HG03196 (cell line): ENCODE data around the gene SLC6A9.
A peak's percentile ranks its signal among the peaks of the same experiment; 100 is the strongest.

Source experiments
- ATAC-seq: cut with Tn5 transposase; IDR thresholded peaks from one replicate; pipeline ENCODE4 v1.9.1; 2021; ENCODE audit not compliant: unreplicated experiment

SLC6A9 gene

DNA sequence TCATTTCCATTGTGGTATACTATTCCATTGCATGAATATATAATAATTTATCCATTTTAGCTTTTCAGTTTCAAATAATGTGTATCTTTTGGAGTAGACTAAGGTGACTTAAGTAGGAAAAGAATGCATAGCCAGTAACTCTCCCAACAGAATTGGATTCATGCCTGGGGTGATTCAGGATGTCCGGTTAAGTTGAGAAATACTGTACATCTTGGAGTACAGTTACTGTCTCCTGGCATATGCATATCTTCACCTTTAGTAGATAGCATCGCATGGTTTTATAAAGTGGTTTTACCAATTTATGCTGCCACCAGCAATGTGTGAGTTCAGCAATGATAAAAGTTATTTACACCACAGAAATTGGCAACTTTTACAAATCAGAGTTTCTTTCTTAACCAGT lies 18.6 kb upstream of the SLC6A9 start:
- no peak for ATAC-seq

DNA sequence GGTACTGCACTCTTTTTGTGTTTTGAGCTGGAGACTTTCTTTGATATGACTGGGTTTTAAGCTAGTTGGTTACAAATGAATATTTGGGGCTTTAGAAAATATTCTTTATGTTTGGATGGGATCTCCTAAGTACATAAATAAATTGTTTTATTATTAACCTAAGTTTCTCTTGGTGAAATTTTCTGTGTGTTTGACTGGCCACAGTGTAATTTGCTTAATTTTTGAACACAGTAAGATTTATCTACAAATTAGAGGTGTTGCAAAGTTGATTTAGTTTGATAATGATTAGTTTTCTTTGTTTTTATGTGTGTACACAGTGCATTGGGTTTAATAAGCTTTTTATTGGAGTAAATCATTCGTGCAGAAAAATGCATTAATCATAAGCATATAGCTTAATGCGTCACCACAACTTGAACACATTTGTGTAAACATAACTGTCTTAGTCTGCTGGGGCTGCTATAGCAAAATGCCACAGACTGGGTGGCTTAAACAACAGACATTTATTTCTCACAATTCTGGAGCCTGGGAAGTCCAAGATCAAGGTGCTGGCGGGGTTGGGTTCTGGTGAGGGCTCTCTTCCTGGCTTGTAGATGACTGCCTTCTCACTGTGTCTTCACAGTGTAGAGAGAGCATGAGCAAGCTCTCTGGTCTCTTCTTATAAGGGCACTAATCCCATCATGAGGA lies 17.4 kb upstream of the SLC6A9 start:
- no peak for ATAC-seq

DNA sequence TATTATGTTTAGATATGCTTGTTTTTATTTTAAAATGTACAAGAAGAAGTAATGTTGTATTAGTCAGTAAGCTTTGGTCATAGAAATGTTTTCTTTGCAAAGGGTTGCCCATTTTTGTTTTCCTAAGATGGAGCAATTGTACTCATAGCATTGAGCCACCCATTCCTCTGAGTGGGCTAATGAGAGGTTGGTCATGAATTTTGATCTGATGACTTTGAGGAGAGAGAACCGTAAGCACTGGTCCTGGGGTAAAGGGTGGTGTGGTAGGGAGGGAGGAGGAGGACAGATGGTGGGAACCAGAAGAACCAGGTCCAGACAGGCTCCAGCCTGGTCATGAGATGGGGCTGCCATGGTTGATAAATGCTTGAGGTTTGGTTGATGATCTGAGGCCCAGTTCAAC lies 15.9 kb upstream of the SLC6A9 start:
- ATAC-seq: no peak

DNA sequence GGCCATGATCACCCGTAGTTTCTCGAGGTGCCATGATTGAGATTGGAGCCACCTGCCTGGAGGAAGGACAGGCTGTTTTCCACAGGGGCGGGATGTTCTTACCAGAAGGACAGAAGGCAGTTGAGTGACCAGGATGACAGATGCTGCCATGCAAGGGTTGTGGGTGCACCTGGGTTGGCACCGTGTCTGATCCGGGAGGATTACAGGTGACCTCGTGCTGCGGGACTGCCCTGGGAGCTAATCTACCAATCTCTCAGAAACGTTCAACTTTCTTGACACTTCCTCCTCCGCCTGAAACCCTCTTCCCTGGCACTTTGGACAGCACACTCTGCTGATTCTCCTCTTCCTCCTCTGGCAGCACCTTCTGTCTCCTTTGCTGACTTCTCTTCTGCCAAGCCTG lies 13.8 kb upstream of the SLC6A9 start:
- ATAC-seq: no peak

DNA sequence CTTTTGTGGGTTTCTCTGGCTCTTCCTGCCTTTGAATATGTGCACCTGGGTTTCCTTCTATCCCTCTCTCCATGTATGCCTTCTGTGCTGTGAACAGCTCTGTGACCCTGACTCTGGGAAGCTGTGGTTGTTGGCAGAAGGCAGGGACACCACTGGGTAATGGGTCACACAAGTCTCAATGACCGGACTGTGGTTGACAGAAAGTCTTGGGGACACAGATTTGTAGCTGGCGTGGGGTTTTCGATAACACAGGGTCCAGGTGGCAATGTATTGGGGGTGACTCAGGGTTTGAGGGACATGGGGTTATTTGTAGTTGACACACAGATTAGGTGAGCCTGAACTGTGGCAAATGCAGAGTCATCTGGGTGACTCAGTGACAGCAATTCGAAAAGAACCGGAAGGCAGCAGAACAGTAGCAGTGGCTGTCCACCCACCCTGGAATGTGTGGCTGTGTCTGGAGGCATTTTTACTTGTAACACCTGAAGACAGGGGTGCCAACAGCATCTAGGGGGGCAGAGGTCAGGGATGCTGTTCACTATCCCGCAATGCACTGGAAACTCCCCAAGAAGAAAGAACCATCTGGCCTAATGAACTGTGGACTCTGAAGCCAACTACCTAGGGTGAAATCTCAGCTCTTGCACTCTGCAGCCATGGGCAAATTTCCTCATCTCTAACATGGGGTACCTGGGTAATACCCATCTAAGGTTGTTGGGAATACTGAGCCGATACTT lies 13.0 kb upstream of the SLC6A9 start:
- ATAC-seq: no peak

DNA sequence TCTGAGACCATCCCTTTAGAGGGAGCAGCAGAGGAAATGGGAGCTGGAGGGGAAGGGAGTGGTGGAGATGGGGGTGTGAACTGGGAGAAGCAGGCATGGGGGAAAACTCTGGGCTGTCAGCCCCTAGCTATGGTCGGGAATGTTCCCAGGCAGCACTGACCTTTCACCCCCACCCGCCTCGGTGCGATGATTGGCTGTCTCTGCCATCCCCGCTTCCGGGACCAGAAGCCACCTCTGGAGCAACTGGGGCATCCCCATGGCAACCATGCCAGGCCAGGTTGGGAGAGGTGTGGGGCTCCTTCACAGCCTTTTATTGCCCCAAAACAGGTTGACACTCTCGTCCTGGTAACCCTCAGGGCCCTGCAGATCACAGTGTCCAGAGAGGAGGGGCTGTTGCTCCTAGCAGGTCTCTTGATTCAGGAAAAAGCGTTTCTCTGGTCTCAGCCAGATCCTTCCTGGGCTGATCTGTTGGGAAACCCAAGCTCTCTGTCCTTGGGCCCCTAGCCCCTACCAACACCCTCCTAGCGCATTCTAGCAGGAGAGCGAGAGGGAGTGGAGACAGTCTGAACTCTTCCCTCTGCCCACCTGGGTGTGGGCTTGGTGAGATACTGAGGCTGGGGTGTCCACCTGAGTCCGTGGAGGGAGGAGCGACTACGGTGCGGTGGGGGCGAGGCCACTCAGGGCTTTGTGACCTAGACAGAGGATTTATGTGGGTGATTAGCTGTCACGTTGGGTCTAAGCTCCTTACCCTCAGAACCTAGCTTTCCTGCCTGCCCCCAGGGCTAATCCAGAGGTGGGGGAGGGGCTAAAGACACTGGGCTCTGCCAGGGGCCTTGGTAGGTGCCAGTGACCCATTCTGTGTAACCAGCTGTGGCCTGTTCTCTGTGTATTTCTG lies 12.2 kb upstream of the SLC6A9 start:
- ATAC-seq: no peak

DNA sequence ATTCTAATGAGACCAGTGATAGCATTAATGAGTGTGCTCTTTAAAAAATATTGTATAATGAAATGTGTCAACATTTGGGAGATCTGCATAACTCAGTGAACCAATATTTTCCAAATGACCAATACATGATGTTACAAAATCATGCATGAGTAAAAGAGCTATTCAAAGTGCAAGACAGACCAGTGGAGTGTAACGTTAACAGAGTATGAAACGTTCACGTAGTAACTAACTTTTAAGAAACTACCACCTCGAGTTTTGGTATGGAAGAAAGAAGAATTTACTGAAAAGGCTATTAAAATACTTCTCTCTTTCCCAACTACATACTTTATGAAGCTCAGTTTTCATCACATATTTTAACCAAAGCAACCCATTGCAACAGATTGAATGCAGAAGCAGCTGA lies 9.6 kb upstream of the SLC6A9 start:
- no peak for ATAC-seq

DNA sequence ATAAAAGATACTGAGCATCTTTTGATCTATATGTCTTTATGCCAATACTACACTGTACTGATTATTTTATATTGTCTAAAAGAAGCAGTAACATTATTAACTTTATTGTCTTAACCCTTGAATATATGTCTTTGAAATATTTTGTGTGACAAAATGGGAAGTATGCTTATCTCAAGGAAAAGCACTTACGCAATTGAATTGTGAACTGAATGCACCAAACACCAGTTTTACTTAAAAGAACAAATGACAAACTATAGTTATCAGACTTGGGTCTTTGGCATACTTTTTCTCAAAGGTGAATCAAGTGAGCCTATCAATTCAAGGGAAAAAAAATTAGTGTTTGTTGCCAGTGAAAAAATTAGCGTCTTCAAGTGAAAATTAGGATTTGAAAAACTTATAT lies 9.2 kb upstream of the SLC6A9 start:
- ATAC-seq: no peak

DNA sequence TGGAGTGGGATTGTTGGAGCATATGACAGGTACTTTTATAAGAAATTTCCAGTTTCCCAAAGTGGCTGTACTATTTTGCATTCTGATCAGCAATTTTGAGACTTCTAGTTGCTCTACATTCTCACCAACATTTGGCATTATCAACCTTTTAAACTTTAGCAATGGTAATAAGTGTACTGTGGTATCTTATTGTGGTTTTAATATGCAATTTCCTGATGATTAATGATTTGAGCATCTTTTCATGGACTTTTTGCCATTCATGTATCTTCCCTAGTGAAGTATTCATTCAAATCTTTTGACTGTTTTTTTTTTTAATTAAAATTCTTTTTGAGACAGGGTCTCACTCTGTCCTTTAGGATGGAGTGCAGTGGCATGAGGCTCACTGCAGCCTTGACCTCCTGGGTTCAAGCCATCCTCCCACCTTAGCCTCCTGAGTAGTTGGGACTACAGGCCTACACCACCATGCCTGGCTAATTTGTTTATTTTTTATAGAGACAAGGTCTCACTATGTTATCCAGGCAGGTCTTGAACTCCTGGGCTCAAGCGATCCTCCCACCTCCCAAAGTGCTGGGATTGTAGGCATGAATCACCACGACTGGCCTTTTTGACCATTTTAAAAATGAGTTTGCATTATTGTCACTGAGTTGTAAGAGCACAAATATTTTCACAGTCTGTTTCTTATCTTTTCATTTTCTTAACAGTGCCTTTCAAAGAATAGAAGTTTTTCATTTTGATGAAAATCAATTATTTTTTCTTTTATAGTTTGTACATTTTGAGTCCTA lies 7.8 kb upstream of the SLC6A9 start:
- no peak for ATAC-seq

DNA sequence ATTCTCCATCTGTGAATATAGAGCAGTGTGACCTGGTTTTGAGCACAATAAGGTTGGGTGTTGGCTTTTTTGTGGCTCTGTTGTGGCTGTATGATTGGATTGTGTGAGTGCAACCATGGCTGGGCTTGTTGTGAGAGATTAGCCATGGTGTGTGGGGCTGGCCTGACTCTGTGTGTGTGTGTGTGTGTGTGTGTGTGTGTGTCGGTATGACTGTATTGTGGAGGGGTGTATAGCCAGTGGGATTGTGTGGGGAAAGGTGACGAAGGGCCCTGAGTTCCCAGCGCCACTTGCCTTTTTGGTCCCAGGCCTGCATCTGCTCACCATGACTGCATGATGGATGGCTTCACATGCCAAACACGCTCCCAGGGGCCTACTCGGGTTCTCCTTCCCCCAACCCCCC lies 5.9 kb upstream of the SLC6A9 start:
- no peak for ATAC-seq

DNA sequence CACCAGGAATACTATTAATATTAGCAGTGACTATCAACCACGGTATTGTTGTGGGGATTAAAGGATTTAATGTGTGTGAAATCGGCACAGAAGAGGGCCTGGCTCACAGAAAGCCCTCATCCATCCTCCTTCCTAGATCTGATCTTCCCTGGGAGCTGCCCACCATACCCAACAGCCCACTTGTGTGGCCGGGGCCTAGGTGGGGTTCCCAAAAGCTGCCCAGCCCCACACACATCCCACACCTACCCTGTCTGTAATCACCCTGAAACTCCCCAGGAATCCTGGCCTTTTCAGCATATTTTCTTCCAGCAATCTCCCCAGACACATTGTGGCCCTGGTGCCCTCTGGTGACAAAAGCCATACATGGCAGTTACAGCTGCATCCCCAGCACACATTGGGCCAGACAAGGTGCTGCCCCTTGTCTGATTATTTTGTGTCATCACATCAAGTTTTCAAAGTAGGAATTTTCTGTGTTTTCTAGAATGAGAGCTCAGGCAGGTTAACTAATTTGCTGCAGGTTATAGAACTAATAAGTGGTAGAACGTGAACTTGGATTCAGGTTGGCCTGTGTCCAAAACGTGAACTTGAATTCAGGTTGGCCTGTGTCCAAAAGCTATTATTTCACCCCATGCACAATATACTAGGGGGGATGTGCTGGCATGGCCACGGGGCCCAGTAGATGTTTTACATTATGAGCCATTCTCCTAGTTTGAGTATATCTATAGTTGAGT lies 5.3 kb upstream of the SLC6A9 start:
- no peak for ATAC-seq

DNA sequence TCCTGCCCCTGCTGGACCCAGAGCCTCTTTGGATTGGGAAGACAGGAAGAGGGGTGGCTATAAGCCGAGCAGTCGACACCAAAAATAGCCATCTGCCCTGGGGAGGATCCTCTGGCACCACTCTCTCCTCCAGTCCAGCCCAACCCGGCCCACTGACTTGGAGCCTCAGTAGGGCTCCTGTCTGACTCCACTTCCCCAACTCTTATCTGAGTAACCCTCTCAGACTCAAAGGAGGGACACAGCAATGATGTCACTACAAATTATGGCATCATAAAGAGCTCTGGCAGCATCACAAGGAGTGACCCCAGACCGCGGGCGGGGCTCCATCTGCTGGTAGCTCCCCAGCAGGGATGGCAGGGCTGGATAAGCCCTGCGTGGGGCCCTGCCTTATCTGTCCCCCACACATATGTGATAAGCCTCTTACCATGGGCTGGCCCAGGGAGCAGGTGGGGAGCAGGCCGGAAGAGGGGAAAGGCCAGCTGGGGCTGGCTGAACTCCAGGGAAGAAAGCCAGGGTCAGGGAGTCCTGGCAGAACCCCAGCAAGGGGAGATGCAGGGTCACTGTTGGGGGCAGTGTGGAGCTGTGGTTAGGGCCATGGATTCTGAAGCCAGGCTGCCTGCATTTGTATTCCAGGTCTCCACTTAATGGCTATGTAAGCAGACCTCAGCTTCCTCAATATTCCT lies 4.6 kb upstream of the SLC6A9 start:
- ATAC-seq: no peak

DNA sequence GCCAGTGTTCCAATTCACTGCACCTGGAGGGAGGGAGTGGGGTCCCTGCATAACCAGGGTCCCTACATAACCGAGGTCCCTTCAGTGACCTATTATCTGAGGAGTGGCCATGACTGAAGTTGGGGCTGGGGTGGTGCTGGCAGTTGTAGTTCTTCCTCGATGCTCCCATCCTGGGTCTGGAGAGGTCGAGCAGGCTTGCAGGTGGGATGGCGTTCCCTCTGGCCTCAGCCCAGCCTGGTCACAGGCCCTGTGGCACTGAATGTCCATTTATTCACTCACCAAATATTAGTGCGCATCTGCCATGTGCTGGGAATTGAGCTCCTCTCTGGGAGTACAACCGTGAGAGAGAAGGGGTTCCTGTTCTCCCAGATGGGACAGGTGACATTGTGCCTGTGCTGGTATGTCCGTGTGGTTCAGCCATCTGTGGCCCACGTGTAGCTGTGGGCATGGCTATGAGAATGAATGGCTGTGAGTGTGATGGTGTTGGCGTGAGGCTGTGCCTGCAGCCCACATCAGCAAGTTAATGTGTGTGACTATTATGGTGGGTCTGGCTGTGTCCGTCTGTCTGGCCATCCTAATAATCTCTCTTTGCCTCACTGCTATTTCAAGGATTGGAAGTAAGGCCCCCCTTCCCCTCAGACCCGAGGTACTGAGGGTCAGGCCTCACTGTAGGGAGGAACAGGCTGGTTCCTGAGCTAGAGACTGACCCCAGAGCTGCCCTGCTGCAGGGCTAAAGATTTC lies 3.9 kb upstream of the SLC6A9 start:
- ATAC-seq: no peak

DNA sequence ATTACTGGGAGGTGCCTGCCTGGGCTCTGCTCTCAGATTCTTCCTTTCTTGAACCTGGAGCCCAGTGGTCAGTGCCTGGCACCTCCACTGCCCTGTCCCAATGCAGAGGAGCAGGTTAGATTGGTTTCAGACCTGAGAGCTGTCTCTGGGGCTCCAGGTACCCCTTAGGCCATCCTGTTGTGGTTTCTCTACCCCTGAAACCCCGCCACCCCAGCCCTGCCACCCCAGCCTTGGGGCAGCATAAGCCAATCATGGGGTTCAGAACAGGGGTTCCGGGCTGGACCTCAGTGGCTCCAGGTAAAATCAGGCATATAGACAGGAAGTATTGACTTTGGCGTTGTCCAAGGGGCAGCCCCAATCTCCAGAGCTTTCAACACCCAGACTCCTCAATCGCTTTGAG lies 3.2 kb upstream of the SLC6A9 start:
- ATAC-seq: no peak

DNA sequence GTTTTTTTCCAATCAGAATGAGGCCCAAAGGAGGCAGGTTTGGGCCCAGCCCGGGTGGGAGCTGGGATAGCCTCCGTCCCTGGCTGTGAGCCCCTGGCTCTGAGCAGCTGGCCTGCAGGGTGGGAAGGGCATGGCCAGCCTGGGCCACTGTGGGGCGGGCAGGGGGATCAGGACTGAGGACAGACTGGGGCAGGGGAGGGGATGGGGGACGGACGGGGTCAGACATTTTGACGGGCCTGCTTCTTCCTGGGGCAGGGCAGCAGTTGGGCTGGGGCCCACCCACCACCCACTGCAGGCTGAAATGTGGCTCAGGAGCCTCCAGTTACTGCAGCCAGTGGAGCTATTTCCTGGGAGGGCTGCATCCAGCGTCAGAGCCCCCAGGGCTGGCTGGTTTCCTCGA lies 2.5 kb upstream of the SLC6A9 start:
- ATAC-seq: no peak

DNA sequence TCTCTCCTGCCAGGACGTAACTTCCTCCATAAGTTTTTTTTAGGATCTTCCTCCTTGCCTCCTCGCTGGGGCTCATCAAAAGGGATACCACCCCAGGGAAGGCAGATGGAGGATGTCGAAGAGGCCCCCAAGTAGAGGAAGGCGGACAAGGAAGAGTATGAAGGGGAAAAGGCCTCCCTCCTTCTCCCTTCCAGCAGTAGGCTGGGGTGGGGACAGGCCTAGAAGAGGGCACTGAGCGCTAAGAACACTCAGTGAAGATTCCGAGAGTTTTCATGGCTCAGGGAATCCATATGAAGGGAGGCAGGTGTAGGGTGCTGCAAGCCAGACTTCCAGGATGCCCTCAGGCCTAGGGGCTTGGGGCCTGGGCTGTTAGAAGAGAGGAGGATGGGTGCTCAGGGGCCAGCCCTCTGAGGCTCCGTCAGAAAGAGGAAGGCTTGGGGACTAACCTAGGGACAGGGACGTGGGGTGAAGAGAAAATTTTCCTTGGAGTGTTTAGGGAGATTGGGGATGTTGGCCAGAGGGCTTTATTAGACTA lies 1.8 kb upstream of the SLC6A9 start:
- ATAC-seq: no peak

DNA sequence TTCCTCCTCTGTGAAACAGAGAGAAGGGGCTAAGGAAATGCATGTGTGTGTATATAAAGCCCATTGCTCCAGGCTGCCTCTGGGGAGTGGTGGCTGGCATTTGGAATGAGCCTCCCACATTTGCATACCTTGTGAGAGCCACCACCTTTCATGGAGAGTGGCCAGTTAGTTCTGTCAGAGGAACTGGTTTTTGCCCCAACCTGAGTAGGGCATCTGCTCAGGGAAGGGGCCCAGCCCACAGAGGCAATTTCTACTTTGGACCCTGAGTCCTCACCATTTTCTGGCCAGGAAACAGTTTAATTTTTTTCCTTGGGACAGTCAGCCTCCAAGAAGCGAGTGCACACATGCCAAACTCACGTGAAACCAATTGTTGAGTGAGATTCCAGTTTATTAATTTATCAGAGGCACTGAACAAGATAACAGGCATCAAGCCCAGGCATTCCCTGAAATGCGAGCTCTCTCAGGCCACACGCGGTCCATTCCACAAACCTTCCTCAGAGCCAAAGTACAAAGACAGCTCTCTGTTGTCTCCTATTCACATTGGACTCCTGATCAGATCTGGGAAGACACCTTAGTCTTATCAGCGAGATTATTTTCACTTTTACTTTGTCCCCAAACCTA lies 1.0 kb upstream of the SLC6A9 start:
- no peak for ATAC-seq

DNA sequence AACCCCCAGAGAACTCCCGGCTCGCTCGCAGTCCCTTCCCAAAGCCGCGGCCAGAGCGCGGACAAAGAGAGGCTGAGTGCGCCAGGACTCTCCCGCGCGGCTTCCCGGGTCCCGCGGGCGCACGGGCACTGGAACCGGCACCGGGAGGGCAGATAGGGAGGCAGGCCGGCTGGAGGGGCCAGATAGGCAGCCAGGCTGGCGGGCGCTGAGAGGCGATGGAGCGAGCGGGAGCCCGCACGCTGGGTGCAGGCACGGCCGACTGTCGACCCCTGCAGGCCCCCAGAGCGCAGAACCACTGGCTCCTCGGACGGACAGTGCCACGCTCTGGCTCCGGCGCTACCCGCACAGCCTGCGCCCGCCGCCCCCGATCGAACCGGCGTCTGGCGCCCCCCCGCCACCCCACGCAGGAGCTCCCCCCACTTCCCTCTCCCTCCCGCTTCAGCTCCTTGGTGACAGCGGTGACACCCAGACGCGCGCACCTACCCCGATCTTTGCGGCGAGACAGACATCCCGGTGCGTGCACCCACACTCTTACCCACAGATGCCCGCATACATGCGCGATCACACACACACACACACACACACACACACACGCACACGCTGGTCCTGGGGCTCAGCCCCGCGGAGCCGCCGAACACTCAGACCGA lies 534 bp downstream of the SLC6A9 start:
- ATAC-seq: peak; percentile 13
